Measurements from ENCODE around the gene INSYN2A. TPM values are rescaled to one million over a fixed set of nuclear protein-coding genes. Genes with fewer than 3 reads are reported as not detected.

Gene INSYN2A
- polyA plus RNA-seq, 2 of the 4 experiments (the other 2 are of a cell fraction): 0.25 to 0.54 TPM

DNA sequence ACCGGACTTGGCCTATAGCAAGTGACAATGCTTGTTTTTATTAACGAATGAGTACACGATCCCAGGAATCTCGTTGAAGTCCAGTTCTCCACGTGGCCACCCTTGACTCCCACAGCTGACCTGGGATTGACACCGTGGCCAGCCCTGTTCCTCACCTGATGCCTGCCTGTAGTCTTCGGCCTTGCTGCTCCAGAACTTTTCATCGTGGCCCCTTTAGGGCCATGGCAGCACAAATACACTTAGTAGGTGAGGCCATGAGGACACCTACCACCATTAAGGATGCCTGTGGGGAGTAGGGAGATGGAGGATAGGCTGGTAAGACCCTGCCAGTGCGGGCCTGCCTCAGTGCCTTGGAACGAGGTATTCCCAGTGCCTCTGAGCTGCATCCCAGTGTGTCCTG lies 30.6 kb upstream of the INSYN2A start:
- 94% methylated on average over 10 of the region's 10 CpGs for WGBS (ENCODE audit: missing lambda C conversion rate)
- TF ChIP-seq CHD2 (IDR thresholded peaks at IDR 0.05; ENCODE audit: low read length, partially characterized antibody) (no peak), EHF (CRISPR knock-in tag; IDR thresholded peaks at IDR 0.05) (no peak), FOXS1 (CRISPR knock-in tag; IDR thresholded peaks at IDR 0.05) (no peak), MAZ (IDR thresholded peaks at IDR 0.05; ENCODE audit: borderline replicate concordance, low read depth, low read length) (no peak), EHMT2 (IDR thresholded peaks at IDR 0.05; ENCODE audit: low read depth) (no peak), ZSCAN20 (CRISPR knock-in tag; IDR thresholded peaks at IDR 0.05) (no peak)
- TF ChIP-seq, protein P1, sequence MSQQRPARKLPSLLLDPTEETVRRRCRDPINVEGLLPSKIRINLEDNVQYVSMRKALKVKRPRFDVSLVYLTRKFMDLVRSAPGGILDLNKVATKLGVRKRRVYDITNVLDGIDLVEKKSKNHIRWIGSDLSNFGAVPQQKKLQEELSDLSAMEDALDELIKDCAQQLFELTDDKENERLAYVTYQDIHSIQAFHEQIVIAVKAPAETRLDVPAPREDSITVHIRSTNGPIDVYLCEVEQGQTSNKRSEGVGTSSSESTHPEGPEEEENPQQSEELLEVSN (IDR thresholded peaks at IDR 0.05; ENCODE audit: borderline replicate concordance, low read depth): no peak
- H3K27ac ChIP-seq: no peak overlapping the region; a peak in 1 of 6 replicates
- ATAC-seq (no peak; a peak in 1 of 6 replicates), DNase-seq (ENCODE audit: low read depth in 1 of 2, low spot score in 1 of 2) (no peak), FAIRE-seq (no peak)
- ChIA-PET CTCF (no interaction called here), POLR2A (no interaction called here)
- peak overlapping the region; percentile 55; the same call in 1 of the 3 replicates for H3K4me2 ChIP-seq
- H3K4me3 ChIP-seq: no peak overlapping the region
- no peaks in the 10 kb centered on the region for H3K9me3 ChIP-seq
- peaks cover 14% of the 10 kb centered on the region for H3K4me1 ChIP-seq

DNA sequence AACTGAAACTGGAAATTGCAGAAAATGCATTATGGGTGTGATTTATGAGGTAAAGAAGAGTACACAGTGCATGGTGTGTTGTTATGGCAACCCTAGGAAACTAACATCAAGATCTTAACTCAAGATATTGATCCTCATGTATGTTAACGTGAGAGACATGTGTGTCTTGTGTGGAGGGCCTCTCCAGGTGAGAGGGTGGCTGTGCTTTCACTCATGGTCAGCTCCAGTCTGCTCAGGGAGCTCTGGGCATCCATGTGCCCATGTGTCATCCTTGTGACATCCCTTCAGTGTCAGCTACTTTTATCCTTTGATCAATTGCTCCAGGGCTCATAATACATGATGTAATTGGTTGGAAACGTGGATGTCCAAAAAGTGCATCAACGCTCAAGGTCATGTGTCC lies 24.9 kb upstream of the INSYN2A start:
- POLR2A ChIA-PET: no interaction called here
- WGBS (ENCODE audit: missing lambda C conversion rate): 81% methylated on average over 3 of the region's 3 CpGs
- DNase-seq (ENCODE audit: low read depth in 1 of 2, low spot score in 1 of 2): no peak
- TF ChIP-seq ESRRA (IDR thresholded peaks at IDR 0.05; ENCODE audit: borderline replicate concordance, low read length) (no peak), ZSCAN20 (CRISPR knock-in tag; IDR thresholded peaks at IDR 0.05) (no peak)
- no peak for ATAC-seq
- Histone ChIP-seq H3K4me2 (no peak overlapping the region), H3K4me3 (no peak overlapping the region), H3K27ac (no peak overlapping the region), H3K4me1 (no peaks in the 10 kb centered on the region), H3K9me3 (no peaks in the 10 kb centered on the region)
- FAIRE-seq: no peak
- CTCF ChIA-PET: interaction anchor here (1.3 kb wide), 1 partner anchor 15 kb away, joined by 3 read pairs; no protein-coding TSS in a partner anchor

DNA sequence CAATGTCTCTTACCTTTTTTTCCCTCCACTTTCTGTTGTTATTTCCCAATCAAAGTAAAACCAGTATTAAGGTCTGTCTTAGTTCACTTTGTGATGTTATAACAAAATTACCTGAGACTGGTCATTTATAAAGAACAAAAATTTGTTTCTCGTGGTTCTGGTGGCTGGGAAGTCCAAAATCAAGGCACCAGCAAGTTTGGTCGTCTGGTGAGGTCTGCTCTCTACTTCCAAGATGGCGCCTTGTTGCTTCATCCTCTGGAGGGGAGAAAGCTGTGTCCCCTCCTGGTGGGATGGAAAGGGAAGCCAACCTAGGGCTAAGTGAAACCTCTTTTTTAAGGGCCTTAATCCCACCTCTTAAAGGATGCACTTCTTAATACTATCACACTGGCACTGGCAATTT lies 22.3 kb upstream of the INSYN2A start:
- Histone ChIP-seq H3K4me3 (no peak overlapping the region), H3K4me2 (no peak overlapping the region), H3K9me3 (no peaks in the 10 kb centered on the region), H3K4me1 (no peaks in the 10 kb centered on the region), H3K27ac (no peak overlapping the region)
- CTCF ChIA-PET: no interaction called here
- WGBS (ENCODE audit: missing lambda C conversion rate): 85% methylated on average over 3 of the region's 3 CpGs
- DNase-seq (ENCODE audit: low read depth in 1 of 2, low spot score in 1 of 2) (no peak), ATAC-seq (no peak), FAIRE-seq (no peak)
- TF ChIP-seq POLR2A (IDR thresholded peaks at IDR 0.05; ENCODE audit: low read length) (no peak), EHF (CRISPR knock-in tag; IDR thresholded peaks at IDR 0.05) (no peak), RARB (CRISPR knock-in tag; IDR thresholded peaks at IDR 0.05) (no peak)
- POLR2A ChIA-PET: no interaction called here

DNA sequence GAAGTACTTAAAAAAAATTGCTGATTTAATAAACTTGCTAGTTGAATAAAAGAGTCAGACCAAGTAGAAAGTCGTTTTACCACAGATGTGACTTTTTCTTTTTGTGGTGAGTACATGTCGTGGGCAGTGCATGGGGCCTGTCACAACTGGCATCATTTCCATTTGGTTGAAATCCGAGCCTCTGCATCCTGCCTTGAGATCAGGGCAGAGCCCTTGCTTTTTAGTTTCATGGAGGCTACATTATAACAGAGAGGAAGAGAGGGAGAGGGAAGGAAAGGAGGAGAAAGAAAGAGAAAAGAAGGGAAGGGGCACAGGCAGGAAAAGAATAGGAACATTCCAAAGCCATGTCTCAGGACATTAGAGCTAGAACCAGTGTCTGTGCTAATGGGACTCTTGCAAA lies 20.4 kb upstream of the INSYN2A start:
- no peaks in the 10 kb centered on the region for H3K4me1 ChIP-seq
- no peak overlapping the region for H3K4me2 ChIP-seq
- TF ChIP-seq RNF2 (IDR thresholded peaks at IDR 0.05; ENCODE audit: borderline replicate concordance, low read depth) (no peak), EHF (CRISPR knock-in tag; IDR thresholded peaks at IDR 0.05) (no peak), FOSL2 (IDR thresholded peaks at IDR 0.05) (no peak), FOSL2 (CRISPR knock-in tag; IDR thresholded peaks at IDR 0.05) (no peak), EP300 (IDR thresholded peaks at IDR 0.05) (no peak), KDM1A (IDR thresholded peaks at IDR 0.05; ENCODE audit: low read depth) (no peak), RFX5 (IDR thresholded peaks at IDR 0.05) (no peak), MAZ (IDR thresholded peaks at IDR 0.05; ENCODE audit: borderline replicate concordance, low read depth, low read length) (no peak), CBX8 (IDR thresholded peaks at IDR 0.05) (no peak), FOXS1 (CRISPR knock-in tag; IDR thresholded peaks at IDR 0.05) (no peak), EHMT2 (IDR thresholded peaks at IDR 0.05; ENCODE audit: low read depth) (no peak), NPAS2 (CRISPR knock-in tag; IDR thresholded peaks at IDR 0.05; ENCODE audit: borderline replicate concordance) (no peak), ZFP36 (IDR thresholded peaks at IDR 0.05; ENCODE audit: borderline replicate concordance, partially characterized antibody) (no peak), HDAC2 (IDR thresholded peaks at IDR 0.05) (no peak), RAD21 (conservative IDR thresholded peaks at IDR 0.05 in 1 of 2, IDR thresholded peaks at IDR 0.05 in 1 of 2) (no peak), TFCP2L1 (CRISPR knock-in tag; IDR thresholded peaks at IDR 0.05) (no peak), POLR2A (IDR thresholded peaks at IDR 0.05; ENCODE audit: low read length) (no peak), SREBF2 (IDR thresholded peaks at IDR 0.05) (no peak)
- TF ChIP-seq, protein P2, sequence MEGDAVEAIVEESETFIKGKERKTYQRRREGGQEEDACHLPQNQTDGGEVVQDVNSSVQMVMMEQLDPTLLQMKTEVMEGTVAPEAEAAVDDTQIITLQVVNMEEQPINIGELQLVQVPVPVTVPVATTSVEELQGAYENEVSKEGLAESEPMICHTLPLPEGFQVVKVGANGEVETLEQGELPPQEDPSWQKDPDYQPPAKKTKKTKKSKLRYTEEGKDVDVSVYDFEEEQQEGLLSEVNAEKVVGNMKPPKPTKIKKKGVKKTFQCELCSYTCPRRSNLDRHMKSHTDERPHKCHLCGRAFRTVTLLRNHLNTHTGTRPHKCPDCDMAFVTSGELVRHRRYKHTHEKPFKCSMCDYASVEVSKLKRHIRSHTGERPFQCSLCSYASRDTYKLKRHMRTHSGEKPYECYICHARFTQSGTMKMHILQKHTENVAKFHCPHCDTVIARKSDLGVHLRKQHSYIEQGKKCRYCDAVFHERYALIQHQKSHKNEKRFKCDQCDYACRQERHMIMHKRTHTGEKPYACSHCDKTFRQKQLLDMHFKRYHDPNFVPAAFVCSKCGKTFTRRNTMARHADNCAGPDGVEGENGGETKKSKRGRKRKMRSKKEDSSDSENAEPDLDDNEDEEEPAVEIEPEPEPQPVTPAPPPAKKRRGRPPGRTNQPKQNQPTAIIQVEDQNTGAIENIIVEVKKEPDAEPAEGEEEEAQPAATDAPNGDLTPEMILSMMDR (IDR thresholded peaks at IDR 0.05): no peak
- TF ChIP-seq, protein P3, sequence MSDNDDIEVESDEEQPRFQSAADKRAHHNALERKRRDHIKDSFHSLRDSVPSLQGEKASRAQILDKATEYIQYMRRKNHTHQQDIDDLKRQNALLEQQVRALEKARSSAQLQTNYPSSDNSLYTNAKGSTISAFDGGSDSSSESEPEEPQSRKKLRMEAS (IDR thresholded peaks at IDR 0.05): no peak
- TF ChIP-seq, protein P4, sequence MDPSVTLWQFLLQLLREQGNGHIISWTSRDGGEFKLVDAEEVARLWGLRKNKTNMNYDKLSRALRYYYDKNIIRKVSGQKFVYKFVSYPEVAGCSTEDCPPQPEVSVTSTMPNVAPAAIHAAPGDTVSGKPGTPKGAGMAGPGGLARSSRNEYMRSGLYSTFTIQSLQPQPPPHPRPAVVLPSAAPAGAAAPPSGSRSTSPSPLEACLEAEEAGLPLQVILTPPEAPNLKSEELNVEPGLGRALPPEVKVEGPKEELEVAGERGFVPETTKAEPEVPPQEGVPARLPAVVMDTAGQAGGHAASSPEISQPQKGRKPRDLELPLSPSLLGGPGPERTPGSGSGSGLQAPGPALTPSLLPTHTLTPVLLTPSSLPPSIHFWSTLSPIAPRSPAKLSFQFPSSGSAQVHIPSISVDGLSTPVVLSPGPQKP (IDR thresholded peaks at IDR 0.05; ENCODE audit: low read depth, low read length): no peak
- FAIRE-seq (no peak), ATAC-seq (no peak), DNase-seq (ENCODE audit: low read depth in 1 of 2, low spot score in 1 of 2) (no peak)
- CTCF ChIA-PET: no interaction called here
- WGBS (ENCODE audit: missing lambda C conversion rate): 82% methylated on average over 3 of the region's 3 CpGs
- no peaks in the 10 kb centered on the region for H3K9me3 ChIP-seq
- H3K4me3 ChIP-seq: no peak overlapping the region
- POLR2A ChIA-PET: no interaction called here
- no peak overlapping the region for H3K27ac ChIP-seq

Measured in A549 (cell line).